Endothelial cell of umbilical vein (primary cell): Measurements from ENCODE around the gene ADARB2. TPM values are rescaled to one million over a fixed set of nuclear protein-coding genes. Genes with fewer than 3 reads are reported as not detected.

Experiments
- BruUV-seq: library from RNA; stranded (reverse); fragments of 400-500 nt; replicated peaks from 2 replicates; lab custom pipeline; 2021; lab: Mats Ljungman, UMichigan
- CTCF ChIA-PET: fragments of 300-600, 350-600 bp; sonication (Branson Sonifier 250); formaldehyde crosslinking; loops from one replicate; lab custom pipeline; 2021; ENCODE audit warnings: antibody characterized with exemption, inconsistent platforms; lab: Charles Lee
- POLR2A ChIA-PET: fragments of 300-600, 350-600 bp; sonication (Branson Sonifier 250); formaldehyde crosslinking; loops from one replicate; lab custom pipeline; 2021; ENCODE audit warnings: antibody characterized with exemption, inconsistent platforms; lab: Charles Lee
- DNase-seq: peaks from one replicate; pipeline ENCODE4 v3.0.0-alpha.2; 2011; ENCODE audit warnings: low read depth, low spot score
- FAIRE-seq: peaks from 2 replicates; lab custom pipeline; 2011; peaks lifted over from hg19 to GRCh38; lab: Jason Lieb, UNC
- H2AFZ ChIP-seq: 2 replicates; pipeline ENCODE4 v1.6.0; 2012; ENCODE audit warnings: low read depth, low read length, control low read depth, inconsistent platforms
- H3K27ac ChIP-seq: 2 replicates; pipeline ENCODE4 v1.5.1; 2011; ENCODE audit warnings: low read depth, mild to moderate bottlenecking, control low read depth, low read length, moderate library complexity; ENCODE audit not compliant: insufficient read depth
- H3K27me3 ChIP-seq, 2 experiments: 2 replicates each; pipeline versions ENCODE4 v1.6.0 to v1.6.1; 2011; ENCODE audit warnings: low read length in 2 of 2, mixed read lengths in 1 of 2; ENCODE audit not compliant: control insufficient read depth in 2 of 2, insufficient read depth in 2 of 2
- H3K36me3 ChIP-seq, 2 experiments: 2 replicates in 1 of 2; 3 replicates in 1 of 2; pipeline ENCODE4 v1.5.1; 2011; ENCODE audit warnings: low read length in 2 of 2, mild to moderate bottlenecking in 1 of 2, moderate library complexity in 1 of 2; ENCODE audit not compliant: control insufficient read depth in 2 of 2, insufficient read depth in 2 of 2; ENCODE audit errors: extremely low read depth in 1 of 2
- H3K4me1 ChIP-seq: 3 replicates; pipeline ENCODE4 v1.5.1; 2011; ENCODE audit warnings: mild to moderate bottlenecking, low read length; ENCODE audit not compliant: control insufficient read depth, insufficient read depth; ENCODE audit errors: extremely low read depth
- H3K4me2 ChIP-seq: 2 replicates; pipeline ENCODE4 v1.6.1; 2011; ENCODE audit warnings: low read length, control low read depth, mixed read lengths; ENCODE audit not compliant: insufficient read depth
- H3K4me3 ChIP-seq, 3 experiments: fragments of 200-600 bp in 1 of 3; sonication (generic), shearing (Covaris generic) in 1 of 3; replicated peaks in 1 of 3; 2 replicates each; pipeline ENCODE4 v1.5.1; 2011 to 2016; ENCODE audit warnings: control low read depth in 3 of 3, low read length in 3 of 3, mild to moderate bottlenecking in 2 of 3, inconsistent platforms in 1 of 3, low read depth in 1 of 3, moderate library complexity in 1 of 3; ENCODE audit not compliant: insufficient read depth in 1 of 3
- H3K79me2 ChIP-seq: 2 replicates; pipeline ENCODE4 v1.6.0; 2012; ENCODE audit warnings: low read length, inconsistent platforms; ENCODE audit not compliant: control insufficient read depth, insufficient read depth
- H3K9ac ChIP-seq: replicated peaks from 2 replicates; pipeline ENCODE3; 2011; ENCODE audit warnings: low read length, control low read depth; ENCODE audit not compliant: insufficient read depth; ENCODE audit errors: extremely low read depth
- H3K9me1 ChIP-seq: replicated peaks from 3 replicates; pipeline ENCODE4 v1.6.0; 2011; ENCODE audit warnings: mild to moderate bottlenecking, low read length; ENCODE audit not compliant: control insufficient read depth, insufficient read depth; ENCODE audit errors: extremely low read depth
- H3K9me3 ChIP-seq: replicated peaks from 2 replicates; pipeline ENCODE4 v1.5.1; 2012; ENCODE audit warnings: low read length, inconsistent platforms; ENCODE audit not compliant: control insufficient read depth, insufficient read depth
- H4K20me1 ChIP-seq: replicated peaks from 2 replicates; pipeline ENCODE3; 2011; ENCODE audit warnings: mild to moderate bottlenecking, low read length; ENCODE audit not compliant: control insufficient read depth, insufficient read depth; ENCODE audit errors: extremely low read depth
- CTCF ChIP-seq, 2 donors: IDR thresholded peaks; 1 replicate in 1 of 2; 2 replicates in 1 of 2; pipeline ENCODE4 v1.5.1; 2011; ENCODE audit warnings: low read length in 2 of 2, mild to moderate bottlenecking in 2 of 2, moderate library complexity in 2 of 2, control low read depth in 1 of 2, inconsistent platforms in 1 of 2, low read depth in 1 of 2; ENCODE audit not compliant: insufficient read depth in 1 of 2; ENCODE audit errors: extremely low read depth in 1 of 2
- EZH2 ChIP-seq: IDR thresholded peaks from 2 replicates; pipeline ENCODE4 v1.6.1; 2012; ENCODE audit warnings: borderline replicate concordance, low read depth, mild to moderate bottlenecking, moderate library complexity, low read length, inconsistent platforms; ENCODE audit not compliant: severe bottlenecking
- FOS ChIP-seq: IDR thresholded peaks from 2 replicates; pipeline ENCODE4 v1.6.1; 2011; ENCODE audit warnings: mild to moderate bottlenecking, low read length, moderate library complexity, borderline replicate concordance; ENCODE audit not compliant: insufficient read depth
- GATA2 ChIP-seq: IDR thresholded peaks from 2 replicates; pipeline ENCODE4 v1.7.0; 2011; ENCODE audit warnings: low read depth, mild to moderate bottlenecking, moderate library complexity, mixed read lengths, low read length; ENCODE audit not compliant: insufficient read length, insufficient read depth
- JUN ChIP-seq: IDR thresholded peaks from 2 replicates; pipeline ENCODE4 v1.6.1; 2011; ENCODE audit warnings: borderline replicate concordance, low read depth; ENCODE audit not compliant: insufficient read length, insufficient read depth
- MAX ChIP-seq: IDR thresholded peaks from 2 replicates; pipeline ENCODE4 v1.6.1; 2011; ENCODE audit not compliant: insufficient read depth, insufficient read length
- MYC ChIP-seq: IDR thresholded peaks from one replicate; pipeline ENCODE4 v1.6.1; 2011; ENCODE audit warnings: mild to moderate bottlenecking, low read depth, low read length
- POLR2A ChIP-seq: IDR thresholded peaks from 2 replicates; pipeline ENCODE4 v1.6.1; 2012; ENCODE audit warnings: low read depth, mild to moderate bottlenecking, control low read depth, low read length
- POLR2AphosphoS5 ChIP-seq: IDR thresholded peaks from 2 replicates; pipeline ENCODE4 v1.6.1; 2012; ENCODE audit warnings: low read depth, mild to moderate bottlenecking, control low read depth, low read length, moderate library complexity; ENCODE audit not compliant: insufficient read depth
- dilution Hi-C: fragments of 300-500 bp; cut with MboI; formaldehyde crosslinking; loops from one replicate; pipeline ENCODE4 v1.15.0; 2019; ENCODE audit warnings: low sequenced_read_pairs; ENCODE audit not compliant: extremely low pct_ligation_motif_present
- intact Hi-C: fragments of 100-400 bp; cut with micrococcal nuclease; formaldehyde crosslinking; loops from one replicate; pipeline ENCODE4 v1.10.0; 2022
- polyA plus RNA-seq, 4 experiments: library from polyadenylated mRNA; depleted of rRNA in 3 of 4; stranded (reverse) in 3 of 4; unstranded in 1 of 4; fragments of >200 nt; gene quantifications; 2 replicates each; pipeline versions ENCODE4 v1.2.1 to v1.2.3, GENCODE V29; 2011 to 2012; ENCODE audit warnings: missing spikeins in 1 of 4
- total RNA-seq: library from RNA; stranded (reverse); gene quantifications from 2 replicates; pipeline ENCODE4 v1.2.3, GENCODE V29; 2021

ADARB2 gene
- total and polyA plus RNA-seq, 2 donors (not counting 3 experiments of a cell fraction or from before 2014, with no cell fraction given): not detected

GRCh38 chr10:1776127-1776662 lies 38.9 kb upstream of the ADARB2 start:
- Histone ChIP-seq H3K9me1 (no peaks in the 10 kb centered on the region), H3K79me2 (no peaks in the 10 kb centered on the region), H3K9ac (no peak overlapping the region), H2AFZ (no peak overlapping the region), H3K4me3 (no peak overlapping the region), H3K4me2 (no peak overlapping the region), H4K20me1 (no peaks in the 10 kb centered on the region), H3K4me1 (no peaks in the 10 kb centered on the region), H3K9me3 (peaks cover 3% of the 10 kb centered on the region), H3K27ac (no peak overlapping the region), H3K27me3 (no peaks in the 10 kb centered on the region), H3K36me3 (no peaks in the 10 kb centered on the region)
- dilution Hi-C loops: no loop called here
- ChIA-PET POLR2A (no interaction called here), CTCF (no interaction called here)
- intact Hi-C loops: no loop called here
- no peak for FAIRE-seq
- BruUV-seq: no TSS peak
- no peak for DNase-seq
- TF ChIP-seq MYC (no peak), POLR2AphosphoS5 (no peak), CTCF (IDR thresholded peaks at IDR 0.05; ENCODE audit: extremely low read depth in 1 of 2, insufficient read depth in 1 of 2, low read depth in 1 of 2, low read length in 2 of 2) (no peak), JUN (no peak), POLR2A (no peak), EZH2 (no peak)

GRCh38 chr10:1774796-1775195 lies 37.5 kb upstream of the ADARB2 start:
- dilution Hi-C loops (no loop called here), intact Hi-C loops (no loop called here)
- no peak for DNase-seq
- Histone ChIP-seq H3K27ac (no peak overlapping the region), H3K36me3 (no peaks in the 10 kb centered on the region), H3K27me3 (no peaks in the 10 kb centered on the region), H3K9ac (no peak overlapping the region), H4K20me1 (no peaks in the 10 kb centered on the region), H3K9me1 (no peaks in the 10 kb centered on the region), H3K4me3 (no peak overlapping the region), H3K79me2 (no peaks in the 10 kb centered on the region), H3K4me2 (no peak overlapping the region), H2AFZ (no peak overlapping the region), H3K9me3 (peaks cover 3% of the 10 kb centered on the region), H3K4me1 (no peaks in the 10 kb centered on the region)
- no peak for FAIRE-seq
- ChIA-PET CTCF (no interaction called here), POLR2A (no interaction called here)
- no TSS peak for BruUV-seq
- TF ChIP-seq GATA2: no peak
- TF ChIP-seq MAX: no peak
- no peak for TF ChIP-seq POLR2AphosphoS5
- TF ChIP-seq EZH2: no peak
- TF ChIP-seq FOS: no peak
- TF ChIP-seq MYC: no peak
- no peak for TF ChIP-seq POLR2A
- TF ChIP-seq JUN: no peak
- no peak for TF ChIP-seq CTCF (IDR thresholded peaks at IDR 0.05; ENCODE audit: extremely low read depth in 1 of 2, insufficient read depth in 1 of 2, low read depth in 1 of 2, low read length in 2 of 2)
